Ovary (tissue), 9 donors: Measurements from ENCODE around the gene NCF4. TPM values are rescaled to one million over a fixed set of nuclear protein-coding genes. Genes with fewer than 3 reads are reported as not detected.

Source experiments
- DNase-seq, 5 donors: peaks; one replicate each; pipeline ENCODE4 v3.0.0-alpha.2; 2019 to 2020
- H3K27ac ChIP-seq, 2 donors: fragments of 200-600 bp; one replicate each; pipeline versions ENCODE4 v1.5.1 to v1.8.0; 2019 to 2022
- H3K27me3 ChIP-seq: fragments of 200-600 bp; one replicate; pipeline ENCODE4 v1.8.0; 2022
- H3K36me3 ChIP-seq: fragments of 200-600 bp; sonication (generic); one replicate; pipeline ENCODE4 v1.5.1; 2019
- H3K4me1 ChIP-seq: one replicate; pipeline ENCODE4 v1.8.1; 2013; ENCODE audit warnings: mild to moderate bottlenecking, moderate library complexity; ENCODE audit not compliant: insufficient read depth
- H3K4me3 ChIP-seq: fragments of 200-600 bp; sonication (generic); one replicate; pipeline ENCODE4 v1.5.1; 2017
- H3K9me3 ChIP-seq, 2 donors: fragments of 200-600 bp in 1 of 2; sonication (generic) in 1 of 2; one replicate each; pipeline versions ENCODE4 v1.5.1 to v1.8.1; 2013 to 2019; ENCODE audit warnings: mild to moderate bottlenecking in 1 of 2, moderate library complexity in 1 of 2
- EP300 ChIP-seq: sonication (generic); formaldehyde crosslinking; IDR thresholded peaks from one replicate; pipeline ENCODE4 v1.6.1; 2017; ENCODE audit warnings: antibody characterized with exemption
- POLR2A ChIP-seq: fragments of 450-650 bp; IDR thresholded peaks from one replicate; pipeline ENCODE4 v1.6.1; 2017; ENCODE audit warnings: antibody characterized with exemption, mild to moderate bottlenecking, moderate library complexity
- WGBS, 3 donors: extraction: QIAGEN DNeasy Blood & Tissue Kit in 1 of 3; methylation state at CpG; one replicate each; pipeline versions ENCODE4 v1.1.5 to v1.1.7; 2013 to 2017; 5-methylcytosine and 5-hydroxymethylcytosine counted together
- intact Hi-C, 4 donors: fragments of 100-400 bp; cut with DNase I; formaldehyde crosslinking; loops; one replicate each; pipeline versions ENCODE4 v1.11.0 to v1.15.1; 2022 to 2023
- polyA plus RNA-seq, 2 donors: library from polyadenylated mRNA; stranded (reverse); fragments of 200-250 nt in 1 of 2; fragments of 350-450 nt in 1 of 2; fragmentation: Illumina TruSeq in 1 of 2; extraction: RNeasy Lipid Tissue Mini Kit (QIAGEN cat#74804) in 1 of 2; gene quantifications; one replicate each; pipeline ENCODE4 v1.2.3, GENCODE V29; 2013 to 2014
- total RNA-seq, 7 donors: library from RNA; depleted of rRNA in 2 of 7; stranded (reverse); fragments of >200 nt in 2 of 7; fragmentation: NEBNext Ultra II Directional in 3 of 7; extraction: Animal tissue kit (Norgen Biotek cat#: 25700) in 3 of 7; gene quantifications; one replicate each; pipeline versions ENCODE4 v1.1.0 to v1.2.4, GENCODE V29; 2016 to 2023
- TF ChIP-seq, protein P1 (sequence below), 3 donors: fragments of 450-650 bp in 2 of 3; fragments of 200-600 bp in 1 of 3; IDR thresholded peaks; one replicate each; pipeline versions ENCODE4 v1.5.1 to v1.8.0; 2016 to 2022; ENCODE audit warnings: antibody characterized with exemption in 3 of 3, mild to moderate bottlenecking in 1 of 3
- donor health status: DM: no; HTN: no; CAD: no; lungs with moderate emphysema.
- donor health status: DM: no; HTN: no; CAD: no.
- donor health status: Bipolar disorder and iron deficiency.
- donor health status: DM: yes; HTN: yes; CAD: no.
- donor health status: DM: no; HTN: no; CAD: no.
- donor health status: DM: yes; HTN: yes; CAD: no.

Gene NCF4
- total and polyA plus RNA-seq, 9 donors, result 2.2 to 6.7 (median 4.8) TPM

DNA sequence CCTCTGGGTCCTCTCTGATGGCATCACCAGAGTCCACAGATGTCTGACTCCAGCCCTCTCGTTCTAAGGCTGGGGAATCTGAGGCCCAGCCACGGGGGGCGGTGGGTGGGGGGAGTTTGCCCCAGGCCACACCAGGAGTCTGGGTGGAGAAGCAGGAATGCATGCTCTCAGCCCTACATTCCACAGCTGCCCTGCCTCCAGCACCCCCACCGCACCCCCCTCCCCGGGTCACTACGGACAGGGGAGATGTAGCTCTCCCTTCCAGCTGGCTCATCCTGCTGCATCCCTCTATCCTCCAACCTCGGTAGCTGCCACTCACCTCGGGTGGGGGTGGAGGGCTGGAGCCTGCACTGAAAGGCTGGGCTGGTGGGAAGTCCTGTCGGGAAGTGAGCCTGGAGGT lies 41.7 kb upstream of the NCF4 start:
- H3K27me3 ChIP-seq, result no peaks in the 10 kb centered on the region
- H3K4me3 ChIP-seq, result no peak overlapping the region
- TF ChIP-seq, protein P1, sequence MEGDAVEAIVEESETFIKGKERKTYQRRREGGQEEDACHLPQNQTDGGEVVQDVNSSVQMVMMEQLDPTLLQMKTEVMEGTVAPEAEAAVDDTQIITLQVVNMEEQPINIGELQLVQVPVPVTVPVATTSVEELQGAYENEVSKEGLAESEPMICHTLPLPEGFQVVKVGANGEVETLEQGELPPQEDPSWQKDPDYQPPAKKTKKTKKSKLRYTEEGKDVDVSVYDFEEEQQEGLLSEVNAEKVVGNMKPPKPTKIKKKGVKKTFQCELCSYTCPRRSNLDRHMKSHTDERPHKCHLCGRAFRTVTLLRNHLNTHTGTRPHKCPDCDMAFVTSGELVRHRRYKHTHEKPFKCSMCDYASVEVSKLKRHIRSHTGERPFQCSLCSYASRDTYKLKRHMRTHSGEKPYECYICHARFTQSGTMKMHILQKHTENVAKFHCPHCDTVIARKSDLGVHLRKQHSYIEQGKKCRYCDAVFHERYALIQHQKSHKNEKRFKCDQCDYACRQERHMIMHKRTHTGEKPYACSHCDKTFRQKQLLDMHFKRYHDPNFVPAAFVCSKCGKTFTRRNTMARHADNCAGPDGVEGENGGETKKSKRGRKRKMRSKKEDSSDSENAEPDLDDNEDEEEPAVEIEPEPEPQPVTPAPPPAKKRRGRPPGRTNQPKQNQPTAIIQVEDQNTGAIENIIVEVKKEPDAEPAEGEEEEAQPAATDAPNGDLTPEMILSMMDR (IDR thresholded peaks at IDR 0.05), result no peak
- TF ChIP-seq POLR2A (no peak), EP300 (no peak)
- no peaks in the 10 kb centered on the region for H3K36me3 ChIP-seq
- intact Hi-C loops, result no loop called here
- peaks cover 6% of the 10 kb centered on the region for H3K4me1 ChIP-seq
- no peaks in the 10 kb centered on the region for H3K9me3 ChIP-seq
- 9 to 14% (median 13%) methylated on average over 5 to 9 of the region's 9 CpGs for WGBS, 3 donors
- no peak for DNase-seq
- H3K27ac ChIP-seq, result no peak overlapping the region

DNA sequence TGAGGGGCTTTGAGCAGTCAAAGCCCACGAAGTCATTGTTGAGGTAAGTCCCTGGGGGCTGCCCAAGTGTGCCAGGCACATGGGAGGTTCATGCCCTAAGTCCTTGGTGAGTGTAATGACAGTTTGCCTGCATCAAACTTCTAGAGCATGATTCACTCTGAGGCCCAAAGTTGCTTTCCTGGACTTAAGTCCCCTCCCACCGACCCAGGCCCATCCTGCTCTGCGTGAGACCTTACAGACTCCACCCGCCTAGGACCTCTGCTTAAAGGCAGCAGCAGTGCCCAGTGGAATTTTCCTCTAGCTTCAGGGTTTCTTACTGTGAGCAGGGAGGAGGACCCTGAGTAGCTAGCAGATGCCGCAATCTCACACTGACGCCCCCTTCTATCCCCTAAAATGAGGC lies 38.2 kb upstream of the NCF4 start:
- Histone ChIP-seq H3K4me1 (no peaks in the 10 kb centered on the region), H3K27ac (no peak overlapping the region), H3K36me3 (no peaks in the 10 kb centered on the region), H3K4me3 (no peak overlapping the region), H3K9me3 (no peaks in the 10 kb centered on the region), H3K27me3 (no peaks in the 10 kb centered on the region)
- 61 to 69% (median 67%) methylated on average over 6 of the region's 6 CpGs for WGBS, 3 donors
- TF ChIP-seq POLR2A, result no peak
- TF ChIP-seq, protein P1 (IDR thresholded peaks at IDR 0.05), result no peak
- no peak for TF ChIP-seq EP300
- DNase-seq, result no peak
- intact Hi-C loops, result no loop called here

DNA sequence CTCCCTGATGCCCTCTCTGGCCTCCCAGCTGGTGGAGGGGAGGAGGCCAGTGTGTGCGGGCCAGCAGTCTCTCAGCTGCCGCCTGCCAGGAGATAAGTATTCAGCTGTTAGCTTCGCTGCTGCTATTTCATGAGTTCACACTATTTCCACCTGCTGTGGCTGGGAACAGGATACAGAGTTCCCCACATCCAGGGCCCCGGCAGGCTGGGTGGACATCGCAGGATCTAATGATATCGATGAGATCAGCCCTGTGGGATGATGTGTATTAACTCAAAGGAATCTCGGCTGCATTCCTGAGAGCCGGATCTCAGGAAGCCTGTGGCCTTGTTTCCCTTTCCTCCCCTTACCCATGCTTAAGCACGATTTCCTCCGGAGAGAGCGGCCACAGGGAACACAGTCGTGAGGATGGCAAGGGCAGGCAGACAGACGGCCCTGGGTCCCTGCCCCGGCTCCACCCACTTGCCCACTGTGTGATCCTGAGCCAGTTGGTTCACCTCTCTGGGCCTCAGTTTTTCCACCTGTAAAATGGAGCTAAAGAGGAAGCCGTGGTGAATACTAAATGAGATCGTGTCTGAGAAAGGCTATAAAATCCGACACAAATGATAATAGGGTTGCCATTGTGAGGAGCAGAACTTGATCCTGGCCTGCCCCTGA lies 37.5 kb upstream of the NCF4 start:
- no peaks in the 10 kb centered on the region for H3K4me1 ChIP-seq
- no peak overlapping the region for H3K4me3 ChIP-seq
- H3K36me3 ChIP-seq, result no peaks in the 10 kb centered on the region
- H3K27me3 ChIP-seq, result no peaks in the 10 kb centered on the region
- 22 to 33% (median 27%) methylated on average over 17 of the region's 17 CpGs for WGBS, 3 donors
- no peaks in the 10 kb centered on the region for H3K9me3 ChIP-seq
- H3K27ac ChIP-seq, result no peak overlapping the region
- DNase-seq, result no peak
- TF ChIP-seq, protein P1 (IDR thresholded peaks at IDR 0.05), result no peak
- TF ChIP-seq EP300, result no peak
- TF ChIP-seq POLR2A, result no peak
- intact Hi-C loops, result no loop called here

DNA sequence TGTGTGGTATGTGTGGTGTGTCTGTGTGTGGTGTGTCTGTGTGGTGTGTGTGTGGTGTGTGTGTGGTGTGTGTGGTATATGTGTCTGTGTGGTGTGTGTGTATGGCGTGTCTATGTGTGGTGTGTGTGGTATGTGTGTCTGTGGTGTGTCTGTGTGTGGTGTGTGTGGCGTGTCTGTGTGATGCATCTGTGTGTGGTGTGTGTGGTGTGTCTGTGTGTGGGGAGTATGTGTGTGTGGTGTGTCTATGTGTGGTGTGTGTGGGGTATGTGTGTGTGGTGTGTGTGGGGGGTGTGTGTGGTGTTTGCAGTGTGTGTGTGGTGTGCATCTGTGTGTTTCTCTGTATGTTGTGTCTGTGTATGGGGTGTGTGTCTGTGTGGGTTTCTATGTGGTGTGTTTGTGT lies 36.2 kb upstream of the NCF4 start:
- no peaks in the 10 kb centered on the region for H3K9me3 ChIP-seq
- WGBS, 3 donors, result 89 to 100% (median 95%) methylated on average over 2 of the region's 2 CpGs
- no peaks in the 10 kb centered on the region for H3K27me3 ChIP-seq
- H3K36me3 ChIP-seq, result no peaks in the 10 kb centered on the region
- H3K4me3 ChIP-seq, result no peak overlapping the region
- TF ChIP-seq EP300, result no peak
- TF ChIP-seq, protein P1 (IDR thresholded peaks at IDR 0.05), result no peak
- TF ChIP-seq POLR2A, result no peak
- no peaks in the 10 kb centered on the region for H3K4me1 ChIP-seq
- DNase-seq, result no peak
- H3K27ac ChIP-seq, result no peak overlapping the region
- intact Hi-C loops, result no loop called here
